IMR-90 (cell line): ENCODE data around the gene GSTA4. TPM values are rescaled to one million over a fixed set of nuclear protein-coding genes. Genes with fewer than 3 reads are reported as not detected.

ENCODE experiments used
- ATAC-seq: fragments of 200-7000 bp; cut with Tn5 transposase; 2 replicates; pipeline ENCODE4 v1.9.1; 2020; ENCODE audit warnings: low read depth, mild to moderate bottlenecking, moderate library complexity
- BruUV-seq: library from RNA; stranded (reverse); fragments of 400-500 nt; replicated peaks from 2 replicates; lab custom pipeline; 2021; lab: Mats Ljungman, UMichigan
- CTCF ChIA-PET: fragments of 300-600 bp; formaldehyde crosslinking; extraction: SDS; loops from one replicate; lab custom pipeline; 2021; ENCODE audit warnings: antibody characterized with exemption; lab: Yijun Ruan, JAX
- POLR2A ChIA-PET: fragments of 300-600 bp; sonication (Branson Sonifier 250); formaldehyde crosslinking; loops from one replicate; lab custom pipeline; 2022; ENCODE audit warnings: antibody characterized with exemption; ENCODE audit not compliant: unreplicated experiment; lab: Charles Lee
- DNase-seq: peaks from one replicate; pipeline ENCODE4 v3.0.0; 2013
- H2AFZ ChIP-seq: replicated peaks from 2 replicates; pipeline ENCODE3; 2013; ENCODE audit warnings: low read length, mild to moderate bottlenecking; ENCODE audit not compliant: poor library complexity
- H2AK5ac ChIP-seq: 2 replicates; pipeline ENCODE4 v1.6.1; 2013; ENCODE audit warnings: low read depth, low read length, inconsistent platforms
- H2AK9ac ChIP-seq: replicated peaks from 2 replicates; pipeline ENCODE3; 2013; ENCODE audit warnings: mild to moderate bottlenecking, low read depth, low read length, moderate library complexity; ENCODE audit not compliant: poor library complexity
- H2BK120ac ChIP-seq: 2 replicates; pipeline ENCODE4 v1.6.1; 2013; ENCODE audit warnings: low read depth, low read length, inconsistent platforms
- H2BK15ac ChIP-seq: 3 replicates; pipeline ENCODE4 v1.6.1; 2013; ENCODE audit warnings: low read depth, low read length, inconsistent platforms
- H2BK20ac ChIP-seq: 2 replicates; pipeline ENCODE4 v1.6.1; 2013; ENCODE audit warnings: low read depth, mild to moderate bottlenecking, inconsistent platforms, low read length, moderate library complexity
- H2BK5ac ChIP-seq: 2 replicates; pipeline ENCODE4 v1.6.1; 2013; ENCODE audit warnings: mild to moderate bottlenecking, low read depth, low read length, inconsistent platforms; ENCODE audit not compliant: poor library complexity, severe bottlenecking
- H3K14ac ChIP-seq: replicated peaks from 2 replicates; pipeline ENCODE4 v1.6.1; 2013; ENCODE audit warnings: low read depth, low read length, inconsistent platforms
- H3K18ac ChIP-seq: 2 replicates; pipeline ENCODE4 v1.6.1; 2013; ENCODE audit warnings: low read depth, low read length, control low read depth
- H3K23ac ChIP-seq: 2 replicates; pipeline ENCODE4 v1.6.1; 2013; ENCODE audit warnings: low read depth, low read length, inconsistent platforms
- H3K27ac ChIP-seq: 2 replicates; pipeline ENCODE4 v1.5.1; 2013; ENCODE audit warnings: mild to moderate bottlenecking, control low read depth, low read length; ENCODE audit not compliant: insufficient read depth
- H3K27me3 ChIP-seq: 2 replicates; pipeline ENCODE4 v1.6.1; 2013; ENCODE audit warnings: low read length; ENCODE audit not compliant: control insufficient read depth, insufficient read depth
- H3K36me3 ChIP-seq: 2 replicates; pipeline ENCODE4 v1.6.1; 2013; ENCODE audit warnings: low read length, mixed read lengths; ENCODE audit not compliant: control insufficient read depth, insufficient read depth
- H3K4ac ChIP-seq: 2 replicates; pipeline ENCODE4 v1.6.1; 2013; ENCODE audit warnings: low read depth, low read length, inconsistent platforms
- H3K4me1 ChIP-seq: 2 replicates; pipeline ENCODE4 v1.6.1; 2013; ENCODE audit warnings: low read length, mixed read lengths; ENCODE audit not compliant: control insufficient read depth, insufficient read depth
- H3K4me2 ChIP-seq: 2 replicates; pipeline ENCODE4 v1.6.1; 2013; ENCODE audit warnings: low read depth, mild to moderate bottlenecking, control low read depth, low read length, moderate library complexity
- H3K4me3 ChIP-seq: 2 replicates; pipeline ENCODE4 v1.5.1; 2013; ENCODE audit warnings: low read depth, mild to moderate bottlenecking, control low read depth, low read length, moderate library complexity; ENCODE audit not compliant: insufficient read depth
- H3K56ac ChIP-seq: 2 replicates; pipeline ENCODE4 v1.6.1; 2013; ENCODE audit warnings: low read length, inconsistent platforms; ENCODE audit not compliant: insufficient read depth; ENCODE audit errors: extremely low read depth
- H3K79me1 ChIP-seq, 2 experiments: 2 replicates each; pipeline ENCODE4 v1.6.1; 2013; ENCODE audit warnings: low read length in 2 of 2, inconsistent platforms in 1 of 2, low read depth in 1 of 2
- H3K9ac ChIP-seq: 2 replicates; pipeline ENCODE4 v1.6.1; 2013; ENCODE audit warnings: low read depth, low read length, control low read depth
- H3K9me1 ChIP-seq: 2 replicates; pipeline ENCODE4 v1.6.1; 2013; ENCODE audit warnings: low read length, inconsistent platforms; ENCODE audit not compliant: insufficient read depth
- H3K9me3 ChIP-seq: 2 replicates; pipeline ENCODE4 v1.6.1; 2013; ENCODE audit warnings: low read length; ENCODE audit not compliant: control insufficient read depth, insufficient read depth
- H4K20me1 ChIP-seq: 2 replicates; pipeline ENCODE4 v1.6.1; 2013; ENCODE audit warnings: low read length, inconsistent platforms; ENCODE audit not compliant: insufficient read depth
- H4K5ac ChIP-seq: 2 replicates; pipeline ENCODE4 v1.6.1; 2013; ENCODE audit warnings: mild to moderate bottlenecking, low read depth, low read length, control low read depth
- H4K8ac ChIP-seq, 2 experiments: 2 replicates each; pipeline ENCODE4 v1.6.1; 2013; ENCODE audit warnings: low read depth in 2 of 2, low read length in 2 of 2, control low read depth in 1 of 2, inconsistent platforms in 1 of 2
- H4K91ac ChIP-seq: 2 replicates; pipeline ENCODE4 v1.6.1; 2013; ENCODE audit warnings: low read depth, low read length, inconsistent platforms; ENCODE audit not compliant: insufficient read depth
- WGBS, 2 experiments: methylation state at CpG; one replicate each; pipeline versions ENCODE4 v1.1.5 to v1.1.7; 2013; ENCODE audit warnings: missing lambda C conversion rate in 2 of 2; ENCODE audit not compliant: insufficient read length in 1 of 2; ENCODE audit errors: extremely low coverage in 2 of 2; 5-methylcytosine and 5-hydroxymethylcytosine counted together
- dilution Hi-C: fragments of 300-500 bp; cut with HindIII; formaldehyde crosslinking; loops from one replicate; pipeline ENCODE4 v1.14.3; 2018; ENCODE audit warnings: low sequenced_read_pairs; ENCODE audit not compliant: unreplicated experiment
- in situ Hi-C: fragments of 300-500 bp; cut with MboI; formaldehyde crosslinking; loops from 3 replicates; pipeline ENCODE4 v1.14.3; 2019; ENCODE audit warnings: low sequenced_read_pairs, inconsistent platforms, mixed read lengths
- intact Hi-C: fragments of 100-400 bp; cut with micrococcal nuclease; formaldehyde crosslinking; loops from 2 replicates; pipeline ENCODE4 v1.10.0; 2022
- polyA plus RNA-seq, 3 experiments: library from polyadenylated mRNA; depleted of rRNA; stranded (reverse); fragments of >200 nt; gene quantifications; 2 replicates each; pipeline ENCODE4 v1.2.3, GENCODE V29; 2012; ENCODE audit warnings: low replicate concordance in 1 of 3
- total RNA-seq: library from RNA; depleted of rRNA; stranded (reverse); fragments of >200 nt; gene quantifications from 2 replicates; pipeline ENCODE4 v1.2.3, GENCODE V29; 2012
- TF ChIP-seq, protein P1 (sequence below): fragments of 150-350 bp; IDR thresholded peaks from 2 replicates; pipeline ENCODE4 v1.6.1; 2017; ENCODE audit warnings: mild to moderate bottlenecking, antibody characterized with exemption, low read length, low read depth

The GSTA4 gene
- total and polyA plus RNA-seq, 2 of the 4 experiments (the other 2 are of a cell fraction): 26.9 to 35.6 TPM

- no peak overlapping the region for H4K8ac ChIP-seq
- in situ Hi-C loops (no loop called here), intact Hi-C loops (loop anchor here (2.0 kb wide), 1 partner anchor 18 kb away; no protein-coding TSS in a partner anchor), dilution Hi-C loops (no loop called here)
- no peak overlapping the region for H3K4ac ChIP-seq
- ATAC-seq: peak; percentile 15; the same call in 1 of the 2 replicates
- H2AFZ ChIP-seq: no peak overlapping the region
- H3K4me1 ChIP-seq: peaks cover 13% of the 10 kb centered on the region
- peak; percentile 30 for DNase-seq
- no peak overlapping the region for H3K27ac ChIP-seq
- TF ChIP-seq, protein P1, sequence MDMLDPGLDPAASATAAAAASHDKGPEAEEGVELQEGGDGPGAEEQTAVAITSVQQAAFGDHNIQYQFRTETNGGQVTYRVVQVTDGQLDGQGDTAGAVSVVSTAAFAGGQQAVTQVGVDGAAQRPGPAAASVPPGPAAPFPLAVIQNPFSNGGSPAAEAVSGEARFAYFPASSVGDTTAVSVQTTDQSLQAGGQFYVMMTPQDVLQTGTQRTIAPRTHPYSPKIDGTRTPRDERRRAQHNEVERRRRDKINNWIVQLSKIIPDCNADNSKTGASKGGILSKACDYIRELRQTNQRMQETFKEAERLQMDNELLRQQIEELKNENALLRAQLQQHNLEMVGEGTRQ: no peak
- no peak overlapping the region for H4K91ac ChIP-seq
- H3K27me3 ChIP-seq: no peaks in the 10 kb centered on the region
- ChIA-PET POLR2A (no interaction called here), CTCF (no interaction called here)
- H3K56ac ChIP-seq: no peak overlapping the region
- WGBS, 2 experiments: 90% methylated on average over 1 of the region's 1 CpG; no CpG with 5 or more reads in 1 of the 2 experiments
- H2BK20ac ChIP-seq: no peak overlapping the region
- H3K9ac ChIP-seq: no peak overlapping the region
- no peak overlapping the region for H3K4me2 ChIP-seq
- H4K5ac ChIP-seq: peak overlapping the region; percentile 20; the same call in 1 of the 2 replicates
- peaks cover 0 to 3% of the 10 kb centered on the region in 2 experiments; a peak in 1 of 4 replicates for H3K79me1 ChIP-seq
- H3K9me3 ChIP-seq: no peaks in the 10 kb centered on the region
- H3K14ac ChIP-seq: no peak overlapping the region
- no peak overlapping the region for H2BK5ac ChIP-seq
- H3K4me3 ChIP-seq: no peak overlapping the region
- H4K20me1 ChIP-seq: no peaks in the 10 kb centered on the region
- no peak overlapping the region for H2BK15ac ChIP-seq
- no peak overlapping the region for H3K18ac ChIP-seq
- no peak overlapping the region for H2AK5ac ChIP-seq
- no peak overlapping the region for H2AK9ac ChIP-seq
- H2BK120ac ChIP-seq: no peak overlapping the region
- H3K36me3 ChIP-seq: peaks cover 28% of the 10 kb centered on the region
- H3K23ac ChIP-seq: no peak overlapping the region
- BruUV-seq: no TSS peak
- H3K9me1 ChIP-seq: peaks cover 5% of the 10 kb centered on the region
Measured at GRCh38 chr6:53014744-53015143, 19.7 kb upstream of the GSTA4 start.
